Hematopoietic multipotent progenitor cell treated with erythropoietin and hydrocortisone succinate and interleukin-3 and kit ligand, for 6 days (in vitro differentiated cells): ENCODE results near the gene MXRA8.
"Not testable (repeated sequence)": the region's sequence is repeated elsewhere in the genome, so short reads cannot be mapped to it uniquely, and the experiment has no call there.

Experiments
- DNase-seq: peaks from one replicate; pipeline ENCODE4 v3.0.0-alpha.2; 2015

The MXRA8 gene

DNA sequence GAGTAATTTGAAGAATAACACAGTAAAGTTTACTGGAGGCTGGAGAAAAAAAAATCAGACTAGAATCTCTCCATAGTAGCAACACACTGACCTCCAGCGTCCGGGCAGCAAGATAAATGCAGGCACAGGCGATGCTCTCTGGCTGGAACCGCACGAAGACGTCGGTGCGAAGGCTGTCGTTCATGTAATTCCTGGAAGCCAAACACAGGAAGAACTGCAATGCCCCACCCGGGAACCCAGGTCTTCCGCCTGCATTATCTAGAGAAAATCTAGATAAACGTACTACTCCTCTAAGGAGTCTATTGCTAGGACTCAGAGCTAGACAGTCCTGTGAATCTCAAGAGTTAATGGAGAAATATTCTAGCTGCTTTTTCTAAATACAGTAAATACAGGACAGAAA, 32.3 kb upstream of the MXRA8 start:
- no peak for DNase-seq

DNA sequence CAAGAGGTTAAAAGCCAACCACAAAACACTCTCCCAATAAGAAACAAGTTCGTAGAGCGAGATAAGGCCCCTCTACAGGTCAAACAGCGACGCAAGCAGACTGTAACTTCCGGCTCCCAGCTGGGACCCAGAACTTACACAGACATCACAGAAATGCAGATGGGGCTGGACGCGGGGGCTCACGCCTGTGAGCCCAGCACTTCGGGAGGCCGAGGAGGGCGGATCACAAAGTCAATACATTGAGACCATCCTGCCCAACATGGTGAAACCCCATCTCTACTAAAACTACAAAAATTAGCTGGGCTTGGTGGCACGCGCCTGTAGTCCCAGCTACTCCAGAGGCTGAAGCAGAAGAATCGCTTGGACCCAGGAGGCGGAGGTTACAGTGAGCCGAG, 29.7 kb upstream of the MXRA8 start:
- DNase-seq = no peak

DNA sequence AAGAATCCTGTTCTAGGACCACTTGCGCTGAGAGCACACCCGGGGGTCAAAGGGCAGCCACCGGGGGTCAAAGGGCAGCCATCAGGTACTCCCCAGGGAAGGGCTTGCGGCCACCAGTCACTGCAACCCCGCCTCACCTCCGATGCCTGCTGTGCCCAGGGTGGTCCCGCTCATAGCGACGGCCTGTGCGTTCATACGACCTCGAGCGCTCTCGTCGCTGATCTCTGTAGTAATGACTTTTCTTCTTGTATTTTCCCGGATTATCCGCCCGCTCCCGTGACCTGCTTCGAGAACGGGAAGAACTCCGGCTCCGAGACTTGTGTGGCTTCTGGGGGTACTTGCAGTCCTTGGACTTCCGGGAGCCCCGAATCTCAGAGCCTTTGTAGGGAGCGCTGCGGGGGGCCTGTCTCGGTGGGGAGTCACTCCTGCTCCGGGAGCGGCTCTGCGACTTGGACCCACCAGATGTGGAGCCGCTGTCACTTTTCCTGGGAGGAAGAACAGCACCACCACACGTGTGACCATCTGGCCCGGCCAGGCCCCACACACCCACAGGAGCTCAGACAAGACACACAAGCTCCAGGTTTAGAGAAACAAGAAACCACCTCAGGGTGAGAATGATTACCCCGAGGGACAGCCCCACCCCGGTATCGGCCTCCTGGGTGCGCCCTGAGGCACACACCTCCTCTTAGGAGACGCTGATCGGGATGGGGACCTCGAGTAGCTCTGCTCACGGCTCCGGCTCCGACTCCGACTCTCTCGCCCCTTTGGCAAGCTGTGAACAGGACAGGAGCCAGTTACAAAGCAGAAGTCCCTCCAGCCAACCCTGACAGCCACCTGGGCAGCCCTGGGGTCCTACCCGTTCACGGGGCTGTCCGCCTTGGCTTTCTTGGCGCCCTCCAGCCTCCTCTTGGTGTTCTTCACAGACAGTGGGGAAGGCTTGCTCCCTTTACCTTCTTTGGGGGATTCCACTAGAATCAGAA, 29.0 kb upstream of the MXRA8 start:
- no peak for DNase-seq

DNA sequence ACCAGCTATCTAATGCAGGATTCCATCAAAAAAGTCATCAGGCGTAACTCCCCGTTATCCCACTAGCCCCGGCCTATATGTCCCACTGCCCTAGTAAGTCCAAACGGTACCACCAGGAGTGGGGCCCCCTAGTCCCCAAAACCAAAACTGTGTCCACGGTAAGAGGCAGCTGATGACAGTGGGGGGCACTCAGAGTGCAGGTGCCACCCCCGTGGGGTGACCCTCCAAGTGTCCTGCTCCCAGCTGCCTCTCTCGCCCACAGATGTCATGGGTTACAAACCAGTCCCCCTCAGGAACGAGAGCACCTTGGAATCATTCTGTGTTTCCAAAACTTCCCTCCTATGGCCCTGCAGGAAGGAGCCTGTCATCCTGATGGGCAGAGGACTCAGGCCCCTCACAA, 27.6 kb upstream of the MXRA8 start:
- DNase-seq = no peak

DNA sequence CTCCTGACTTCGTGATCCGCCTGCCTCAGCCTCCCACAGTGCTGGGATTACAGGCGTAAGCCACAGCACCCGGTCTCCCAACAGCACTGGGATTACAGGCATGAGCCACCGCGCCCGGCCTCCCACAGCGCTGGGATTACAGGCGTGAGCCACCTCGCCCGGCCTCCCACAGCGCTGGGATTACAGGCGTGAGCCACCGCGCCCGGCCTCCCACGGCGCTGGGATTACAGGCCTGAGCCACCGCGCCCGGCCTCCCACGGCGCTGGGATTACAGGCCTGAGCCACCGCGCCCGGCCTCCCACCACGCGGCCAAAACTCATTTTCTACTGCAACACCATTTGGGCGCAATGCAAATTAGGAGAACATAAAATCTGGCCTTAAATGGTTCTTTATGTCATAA, 27.0 kb upstream of the MXRA8 start:
- not testable (repeated sequence) for DNase-seq

DNA sequence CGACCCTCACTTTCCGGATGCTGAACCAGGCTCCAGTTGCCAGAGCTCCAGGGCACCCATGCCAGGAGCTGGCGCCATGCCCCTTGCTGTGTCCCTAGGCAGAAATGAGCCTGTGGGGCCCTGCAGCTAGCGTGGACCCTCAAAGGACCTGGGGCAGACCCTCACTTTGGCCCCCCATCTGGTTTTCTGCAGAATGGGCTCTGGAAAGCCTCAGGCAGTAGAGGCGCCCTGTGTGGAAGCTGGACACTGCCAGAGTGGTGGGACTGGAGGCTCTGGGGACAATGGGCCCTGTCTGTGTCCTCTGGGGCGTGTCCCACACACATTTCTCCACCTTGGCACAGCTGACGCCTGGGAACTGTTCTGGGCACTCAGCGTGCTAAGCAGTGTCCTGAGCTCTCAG, 22.9 kb upstream of the MXRA8 start:
- no peak for DNase-seq

DNA sequence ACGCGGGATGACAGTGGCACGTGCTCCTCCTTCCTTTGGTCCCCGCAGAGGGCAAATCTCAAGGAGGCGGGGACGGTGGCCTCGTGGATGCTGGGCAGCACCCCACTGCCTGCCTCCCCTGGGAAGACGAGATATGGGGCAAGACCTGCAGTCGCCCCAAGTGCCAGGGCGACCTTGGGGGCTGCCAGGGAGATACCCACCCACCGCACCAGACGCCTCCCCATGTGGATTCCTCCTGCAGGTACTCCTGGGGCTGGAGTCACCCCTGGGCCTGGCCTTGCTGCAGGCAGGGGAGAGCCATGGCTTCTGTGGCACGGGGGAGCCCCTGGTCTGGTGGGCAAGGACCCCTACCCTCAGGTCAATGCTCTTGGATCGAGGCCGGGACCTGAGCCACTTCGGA, 22.5 kb upstream of the MXRA8 start:
- no peak for DNase-seq

DNA sequence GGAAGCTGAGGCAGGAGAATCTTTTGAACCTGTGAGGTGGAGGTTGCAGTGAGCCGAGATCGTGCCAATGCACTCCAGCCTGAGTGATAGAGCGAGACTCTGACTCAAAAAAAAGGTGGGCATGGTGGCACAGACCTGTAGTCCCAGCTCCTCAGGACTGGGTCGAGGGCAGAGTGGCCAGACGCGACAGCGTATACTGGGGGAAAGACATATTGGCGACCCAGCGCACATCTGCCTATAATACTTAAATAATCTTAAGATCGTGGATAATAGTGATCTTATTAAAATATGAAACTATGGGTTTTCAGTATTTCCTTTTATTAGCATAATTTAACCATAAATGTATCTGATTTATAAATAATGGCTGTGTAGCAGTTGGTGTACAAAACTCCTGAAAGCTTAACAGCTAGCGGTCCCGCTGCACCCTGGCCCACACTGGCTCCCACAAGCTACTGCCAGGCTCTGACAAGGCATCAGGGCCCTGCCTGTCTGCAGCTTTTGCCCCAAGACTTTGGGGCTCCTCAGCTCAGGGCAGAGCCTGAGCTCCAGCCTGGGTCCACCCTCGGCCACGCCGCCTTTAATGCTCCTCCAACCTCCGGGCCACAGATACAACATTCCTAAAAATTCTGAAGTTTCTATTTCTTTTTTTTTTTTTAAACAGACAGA, 19.3 kb upstream of the MXRA8 start:
- DNase-seq = no peak

DNA sequence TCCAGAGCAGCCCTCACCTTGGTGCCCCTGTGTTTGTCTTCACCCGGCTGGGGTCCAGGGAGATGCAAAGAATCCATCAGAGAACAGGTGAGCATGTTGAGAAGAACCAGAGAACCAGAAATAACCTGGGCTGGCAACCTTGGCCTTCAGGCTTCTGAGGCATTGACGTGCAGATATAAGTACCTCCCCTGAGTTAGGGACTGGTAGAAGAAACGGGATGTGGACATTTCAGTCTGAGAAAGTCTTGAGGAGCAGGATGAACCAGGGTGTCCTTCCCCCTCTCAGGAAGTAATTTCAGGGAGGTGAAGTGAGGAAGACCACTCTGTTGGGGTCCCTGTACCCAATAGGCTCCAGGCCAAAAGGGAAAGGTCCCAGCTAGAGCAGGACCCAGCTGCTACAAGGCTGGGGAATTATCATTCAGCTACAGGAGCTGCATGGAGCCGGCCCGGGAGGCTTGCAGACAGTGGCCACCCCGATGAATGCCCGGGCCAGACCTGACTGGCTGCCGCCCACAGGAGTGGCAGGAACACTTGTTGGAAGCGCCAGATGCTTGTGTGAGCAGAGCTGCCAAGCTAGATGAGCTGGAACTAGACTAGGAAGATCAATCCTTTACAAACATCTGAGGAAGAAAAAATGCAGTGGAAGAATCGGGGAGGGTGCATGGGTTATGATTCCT, 18.3 kb upstream of the MXRA8 start:
- DNase-seq = no peak

DNA sequence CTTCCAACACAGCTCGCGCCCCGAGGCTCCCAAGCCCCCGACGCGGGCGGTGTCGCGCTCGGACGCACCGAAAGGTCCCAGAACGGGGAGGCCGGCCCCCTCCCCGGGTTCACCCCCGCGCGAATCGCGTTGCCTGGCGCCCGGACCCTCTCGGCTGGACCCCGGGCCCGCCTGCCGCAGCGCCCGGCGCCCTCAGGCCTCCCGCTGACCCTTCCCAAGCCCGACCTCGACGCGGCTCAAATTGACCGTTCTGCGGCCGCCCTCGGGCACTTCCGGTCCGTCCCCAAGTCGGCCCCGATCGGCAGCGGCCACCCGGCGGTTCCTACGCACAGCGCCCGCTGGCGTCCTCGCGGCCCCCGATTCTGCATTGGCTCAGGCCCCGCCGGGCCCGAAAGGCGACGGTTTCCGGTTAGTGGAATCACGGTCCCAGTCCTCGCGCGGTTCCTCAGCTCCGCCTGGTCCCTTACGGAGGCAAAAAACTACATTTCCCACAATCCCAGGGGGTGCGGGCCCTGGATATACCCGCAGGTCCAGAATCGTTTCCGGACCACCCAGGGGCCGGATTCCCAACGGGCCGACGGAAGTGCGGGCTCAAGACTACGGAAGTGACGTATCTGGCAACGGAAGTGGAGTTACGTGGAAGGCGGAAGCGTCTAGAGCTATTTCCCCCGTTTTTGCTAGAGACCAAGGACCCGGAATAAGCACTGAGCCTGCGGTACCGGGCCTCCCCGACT, 16.7 kb upstream of the MXRA8 start, which contains the start of gene AURKAIP1:
Gene AURKAIP1, minus strand, starts transcription at position 279 of the 734 bp plus-strand sequence. CDS start 451 bp downstream, outside the sequence.
- peak; percentile 99 for DNase-seq

DNA sequence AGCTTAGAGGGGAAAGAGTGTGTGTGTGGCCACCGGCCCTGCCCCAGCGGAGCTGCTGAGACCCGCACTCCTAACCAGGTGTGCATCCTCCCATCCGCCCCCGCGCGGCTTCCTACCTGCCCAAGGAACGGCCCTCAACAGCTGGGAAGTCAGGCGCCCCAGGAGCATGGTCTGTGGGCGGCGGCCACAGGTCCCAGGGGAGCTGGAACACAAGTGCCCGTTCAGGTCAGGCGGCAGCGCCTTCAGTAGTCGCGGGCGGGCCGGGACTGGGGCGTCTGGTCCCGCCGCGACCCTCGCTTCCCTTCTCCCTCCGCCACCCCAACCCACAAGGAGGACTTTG, 16.2 kb upstream of the MXRA8 start:
- peak; percentile 44 for DNase-seq

DNA sequence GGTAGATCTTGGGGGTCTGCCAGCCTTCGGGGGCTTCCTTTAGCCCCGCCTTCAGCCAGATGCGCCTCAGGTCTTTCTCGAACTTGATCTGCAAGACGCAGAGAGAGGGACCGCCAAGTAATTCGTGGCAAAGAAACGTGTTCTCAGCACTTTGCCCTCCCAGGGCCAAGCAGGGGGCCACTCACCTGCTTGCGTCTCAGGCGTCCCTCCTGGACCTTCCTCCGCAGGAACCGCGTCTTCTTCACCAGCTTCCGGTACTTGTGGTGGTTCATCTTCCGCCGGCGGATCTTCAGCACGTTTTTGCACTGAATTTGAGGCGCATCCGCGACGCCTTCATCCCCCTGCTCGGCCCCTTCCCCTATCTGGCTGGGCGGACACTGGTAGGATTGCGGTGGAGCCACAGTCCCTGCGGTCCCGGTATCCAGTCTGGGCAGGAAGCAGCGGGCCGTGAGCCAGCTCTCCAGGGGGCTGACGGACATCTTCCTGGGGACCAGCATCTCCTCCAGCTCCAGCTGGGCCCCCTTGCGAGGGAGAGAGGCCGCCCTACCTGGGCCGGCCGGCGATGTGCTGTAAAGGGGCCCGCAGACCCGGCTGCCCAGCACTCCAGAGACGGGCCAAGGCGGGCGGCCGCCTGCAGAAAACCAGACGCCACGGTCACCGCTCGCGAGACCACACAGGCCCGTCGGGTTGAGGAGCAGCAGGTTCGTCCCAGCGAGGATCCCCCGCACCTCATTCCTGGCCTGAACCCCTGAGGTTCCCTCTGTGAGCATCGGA, 15.6 kb upstream of the MXRA8 start:
- no peak for DNase-seq

DNA sequence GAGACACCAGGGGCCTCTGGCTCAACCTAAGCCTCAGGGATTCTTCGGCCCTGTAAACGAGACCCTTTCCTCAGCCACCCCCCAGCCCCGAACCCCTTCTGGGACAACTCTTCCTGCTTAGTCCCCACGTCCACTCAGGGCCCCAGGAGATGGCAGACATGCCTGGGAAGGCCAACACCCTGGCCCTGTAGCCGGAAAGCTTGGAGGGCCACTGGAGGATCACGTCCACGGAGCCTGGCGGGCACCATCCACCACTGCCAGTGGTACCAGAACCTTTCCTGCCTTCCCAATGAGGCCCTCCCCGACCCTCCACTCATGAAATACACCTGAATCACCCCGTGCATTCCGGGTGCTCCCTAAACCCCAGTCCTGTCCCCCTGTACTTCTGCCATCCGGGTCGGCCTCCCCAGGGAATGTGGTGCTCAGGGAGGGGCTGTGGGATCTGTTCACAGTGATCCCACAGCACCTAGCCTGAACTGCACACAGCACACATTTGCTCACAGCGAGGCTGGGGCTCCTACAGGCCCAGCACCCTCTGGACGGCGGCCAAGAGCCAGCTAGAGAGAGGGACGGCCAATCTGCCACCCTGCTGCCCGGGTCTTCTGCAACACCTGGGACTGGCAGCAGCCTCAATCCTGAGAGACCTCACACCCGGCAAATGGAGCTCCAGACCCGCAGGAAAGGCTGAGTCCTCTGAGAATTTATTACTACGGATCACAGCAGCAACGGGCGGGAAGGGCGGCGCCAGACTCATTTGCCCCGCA, 14.9 kb upstream of the MXRA8 start:
- no peak for DNase-seq

DNA sequence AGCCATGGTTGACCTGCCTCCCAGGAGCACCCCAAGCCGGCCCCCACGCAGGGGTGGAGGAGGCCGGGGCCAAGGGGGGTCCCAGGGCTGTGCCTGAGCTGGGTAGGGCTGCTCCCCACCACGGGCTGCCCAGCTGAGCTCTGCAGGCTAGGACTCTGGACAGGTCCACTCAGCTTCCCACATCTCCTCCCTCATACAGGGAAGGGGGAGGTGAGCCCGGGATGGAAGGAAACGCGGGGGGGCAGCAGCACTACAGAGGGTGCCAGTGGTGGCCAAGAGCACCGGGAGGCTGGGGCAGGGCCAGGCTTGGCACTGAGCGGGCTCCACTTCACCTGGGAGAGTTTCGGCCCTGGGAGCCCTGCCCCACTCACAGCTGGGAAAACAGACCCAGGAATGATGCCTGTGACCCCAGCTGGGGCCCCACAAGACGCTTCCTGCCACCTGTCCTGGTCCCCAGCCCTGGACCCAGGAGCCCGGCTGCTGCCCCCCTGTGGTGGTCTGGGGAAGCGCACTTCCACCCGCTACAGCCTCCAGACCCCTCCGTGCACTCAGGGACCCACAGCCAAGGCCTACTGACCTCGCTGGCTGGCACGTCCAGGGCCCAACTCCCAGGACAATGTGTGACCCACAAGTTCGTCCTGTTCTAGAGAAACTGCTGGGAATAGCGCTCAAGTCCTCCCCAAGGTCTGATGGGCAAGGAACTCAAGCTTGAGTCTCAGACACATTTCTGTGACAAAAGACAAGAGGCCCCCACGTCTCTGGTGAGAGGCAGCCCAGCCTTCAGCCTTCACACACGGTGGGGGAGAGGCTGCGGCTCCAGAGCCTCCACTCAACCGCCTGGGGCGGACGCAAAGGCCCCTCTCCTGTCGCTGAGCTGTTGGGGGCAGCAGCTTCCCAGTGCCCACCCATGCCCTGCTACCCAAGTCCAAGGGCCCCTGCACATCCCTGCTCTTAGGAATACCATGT, 13.7 kb upstream of the MXRA8 start:
- DNase-seq = peak; percentile 76

DNA sequence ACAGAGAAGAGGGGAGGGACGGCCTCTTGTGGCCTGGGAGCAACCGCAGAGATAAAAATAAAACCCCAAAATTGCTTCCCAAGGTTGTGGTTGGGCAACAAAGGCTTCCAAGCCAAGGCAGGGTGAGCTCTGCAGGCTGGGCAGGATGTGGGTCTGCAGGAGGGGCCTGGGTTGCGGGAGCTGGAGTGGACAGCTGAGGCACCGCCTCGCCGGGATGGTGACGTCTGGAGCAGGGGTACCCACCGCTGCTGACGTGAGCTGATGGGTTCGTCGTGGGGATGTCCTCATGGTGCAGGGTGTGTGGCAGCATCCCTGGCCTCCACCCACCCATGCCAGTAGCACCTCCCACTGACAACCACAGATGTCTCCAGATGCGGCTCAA, 13.0 kb upstream of the MXRA8 start:
- DNase-seq = peak; percentile 89

DNA sequence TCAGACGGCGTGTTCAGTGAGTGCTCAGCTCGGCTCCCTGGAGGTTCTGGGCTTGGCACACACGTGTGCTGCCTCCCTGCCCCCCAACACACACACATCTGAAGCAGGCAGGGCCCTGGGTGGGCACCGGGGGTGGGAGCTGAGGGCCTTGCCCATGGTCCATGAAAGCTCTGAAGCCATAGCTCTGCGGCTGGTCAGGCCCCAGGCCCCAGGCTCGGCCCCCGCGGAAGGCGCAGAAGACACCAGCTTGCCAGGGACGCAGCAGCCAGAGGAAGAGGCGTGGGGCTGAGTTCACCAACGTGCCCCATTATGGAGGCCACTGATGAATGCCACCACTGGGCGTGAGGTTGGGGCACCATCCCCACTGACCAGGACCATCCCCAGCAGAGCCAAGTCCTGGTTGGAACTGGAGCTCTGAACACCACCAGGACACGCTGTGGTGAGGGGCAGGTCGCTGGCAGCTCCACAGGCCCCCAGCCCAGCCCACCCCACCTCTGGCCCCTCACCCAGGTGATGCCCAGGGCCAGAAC, 12.5 kb upstream of the MXRA8 start:
- no peak for DNase-seq

DNA sequence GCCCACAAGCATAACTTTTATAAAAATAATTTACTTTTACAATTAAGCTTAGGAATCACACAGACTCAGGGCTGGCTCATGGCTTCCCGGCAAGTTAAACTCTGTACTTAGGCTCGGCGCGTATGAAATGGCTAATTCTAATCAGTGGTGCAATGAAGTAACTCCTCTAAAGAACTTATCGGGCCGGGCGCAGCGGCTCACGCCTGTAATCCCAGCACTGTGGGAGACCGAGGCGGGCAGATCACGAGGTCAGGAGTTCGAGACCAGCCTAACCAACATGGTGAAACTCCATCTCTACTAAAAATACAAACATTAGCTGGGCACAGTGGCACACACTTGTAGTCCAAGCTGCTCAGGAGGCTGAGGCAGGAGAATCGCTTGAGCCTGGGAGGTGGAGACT, 11.7 kb upstream of the MXRA8 start:
- DNase-seq = not testable (repeated sequence)

DNA sequence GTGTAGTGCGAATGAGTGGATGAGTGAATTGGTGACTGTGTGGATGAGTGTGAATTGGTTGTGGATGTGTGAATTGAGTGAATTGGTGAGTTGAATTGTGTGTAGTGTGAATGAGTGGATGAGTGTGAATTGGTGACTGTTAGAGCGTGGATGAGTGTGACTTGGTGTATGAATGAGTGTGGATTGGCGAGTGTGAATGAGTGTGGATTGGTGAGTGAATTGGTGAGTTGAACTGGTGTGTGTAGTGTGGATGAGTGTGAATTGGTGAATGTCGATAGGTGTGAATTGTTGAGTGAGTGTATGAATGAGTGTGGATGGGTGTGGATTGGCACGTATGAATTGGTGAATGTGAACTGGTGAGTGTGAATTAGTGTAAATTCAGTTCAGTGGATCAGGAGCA, 9.0 kb upstream of the MXRA8 start:
- DNase-seq = no peak

DNA sequence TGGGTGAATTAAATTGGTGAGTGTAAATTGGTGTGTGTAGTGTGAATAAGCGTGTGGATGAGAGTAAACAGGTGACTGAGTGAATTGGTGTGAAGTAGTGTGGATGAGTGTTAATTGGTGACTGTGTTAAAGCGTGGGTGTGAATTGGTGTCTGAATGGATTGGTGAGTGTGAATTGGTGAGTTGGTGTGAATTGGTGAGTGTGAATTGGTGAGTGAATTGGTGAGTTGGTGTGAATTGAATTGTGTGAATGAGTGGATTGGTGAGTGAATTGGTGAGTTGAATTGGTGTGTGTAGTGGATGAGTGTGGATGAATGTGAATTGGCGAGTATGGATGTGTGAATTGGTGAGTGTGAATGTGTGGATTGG, 8.3 kb upstream of the MXRA8 start:
- no peak for DNase-seq
